H9 (cell line): ENCODE data around the gene SLC2A9. TPM values are rescaled to one million over a fixed set of nuclear protein-coding genes. Genes with fewer than 3 reads are reported as not detected.

Source experiments
- DNase-seq: peaks from one replicate; pipeline ENCODE4 v3.0.0-alpha.2; 2017
- H2AFZ ChIP-seq: one replicate; pipeline ENCODE4 v1.6.1; 2013; ENCODE audit warnings: mild to moderate bottlenecking, low read length, control low read depth, moderate library complexity
- H2AK5ac ChIP-seq: 2 replicates; pipeline ENCODE4 v1.6.1; 2013; ENCODE audit warnings: low read length, control low read depth, mixed read lengths; ENCODE audit not compliant: insufficient read length
- H2BK120ac ChIP-seq: one replicate; pipeline ENCODE4 v1.6.1; 2013; ENCODE audit warnings: low read depth, mild to moderate bottlenecking, low read length, control low read depth, inconsistent platforms; ENCODE audit not compliant: poor library complexity, severe bottlenecking
- H2BK12ac ChIP-seq: 2 replicates; pipeline ENCODE4 v1.6.1; 2013; ENCODE audit warnings: low read length, control low read depth, mixed read lengths, low read depth; ENCODE audit not compliant: insufficient read length
- H2BK15ac ChIP-seq: 2 replicates; pipeline ENCODE4 v1.6.1; 2013; ENCODE audit warnings: low read depth, low read length, control low read depth
- H2BK20ac ChIP-seq: one replicate; pipeline ENCODE4 v1.6.1; 2013; ENCODE audit warnings: low read depth, mild to moderate bottlenecking, low read length, control low read depth, inconsistent platforms; ENCODE audit not compliant: poor library complexity, severe bottlenecking
- H2BK5ac ChIP-seq: 2 replicates; pipeline ENCODE4 v1.6.1; 2013; ENCODE audit warnings: low read length, control low read depth, mixed read lengths; ENCODE audit not compliant: insufficient read length
- H3K14ac ChIP-seq: 2 replicates; pipeline ENCODE4 v1.6.1; 2013; ENCODE audit warnings: low read length, control low read depth; ENCODE audit not compliant: insufficient read depth
- H3K18ac ChIP-seq: 2 replicates; pipeline ENCODE4 v1.6.1; 2013; ENCODE audit warnings: low read depth, mild to moderate bottlenecking, mixed read lengths, low read length, control low read depth; ENCODE audit not compliant: insufficient read length
- H3K23ac ChIP-seq: 2 replicates; pipeline ENCODE4 v1.6.1; 2013; ENCODE audit warnings: low read length, control low read depth, mixed read lengths, low read depth; ENCODE audit not compliant: insufficient read length
- H3K23me2 ChIP-seq: 2 replicates; pipeline ENCODE4 v1.6.1; 2013; ENCODE audit warnings: low read depth, mild to moderate bottlenecking, mixed read lengths, low read length, control low read depth; ENCODE audit not compliant: insufficient read length, poor library complexity, severe bottlenecking
- H3K27ac ChIP-seq: 2 replicates; pipeline ENCODE4 v1.5.1; 2013; ENCODE audit warnings: low read length, control low read depth, mixed read lengths, low read depth; ENCODE audit not compliant: insufficient read length
- H3K27me3 ChIP-seq: 2 replicates; pipeline ENCODE4 v1.6.1; 2013; ENCODE audit warnings: low read length, control low read depth, inconsistent platforms; ENCODE audit not compliant: insufficient read depth
- H3K4ac ChIP-seq: 2 replicates; pipeline ENCODE4 v1.6.1; 2013; ENCODE audit warnings: low read depth, mild to moderate bottlenecking, control low read depth, inconsistent platforms, low read length, moderate library complexity
- H3K4me1 ChIP-seq: 2 replicates; pipeline ENCODE4 v1.6.1; 2013; ENCODE audit warnings: low read length, control low read depth, inconsistent platforms; ENCODE audit not compliant: insufficient read depth
- H3K4me2 ChIP-seq: 2 replicates; pipeline ENCODE4 v1.6.1; 2013; ENCODE audit warnings: low read length, control low read depth, mixed read lengths; ENCODE audit not compliant: insufficient read length, insufficient read depth
- H3K56ac ChIP-seq: 2 replicates; pipeline ENCODE4 v1.6.1; 2013; ENCODE audit warnings: low read depth, mild to moderate bottlenecking, mixed read lengths, low read length, control low read depth; ENCODE audit not compliant: insufficient read length
- H3K79me1 ChIP-seq: 2 replicates; pipeline ENCODE4 v1.6.1; 2013; ENCODE audit warnings: low read depth, mild to moderate bottlenecking, moderate library complexity, low read length, control low read depth, inconsistent platforms; ENCODE audit not compliant: insufficient read depth, poor library complexity, severe bottlenecking
- H3K79me2 ChIP-seq: 2 replicates; pipeline ENCODE4 v1.6.1; 2013; ENCODE audit warnings: low read length, control low read depth, inconsistent platforms; ENCODE audit not compliant: insufficient read depth
- H3K9ac ChIP-seq: 2 replicates; pipeline ENCODE4 v1.6.1; 2013; ENCODE audit warnings: low read length, control low read depth, mixed read lengths; ENCODE audit not compliant: insufficient read length; ENCODE audit errors: extremely low read depth
- H3K9me3 ChIP-seq: one replicate; pipeline ENCODE4 v1.6.1; 2013; ENCODE audit warnings: low read depth, low read length, inconsistent platforms; ENCODE audit not compliant: control insufficient read depth
- H3T11ph ChIP-seq: one replicate; pipeline ENCODE4 v1.6.1; 2013; ENCODE audit warnings: mild to moderate bottlenecking, low read length, control low read depth, inconsistent platforms
- H4K20me1 ChIP-seq: one replicate; pipeline ENCODE4 v1.6.1; 2013; ENCODE audit not compliant: control insufficient read depth, insufficient read length, insufficient read depth
- H4K5ac ChIP-seq: 2 replicates; pipeline ENCODE4 v1.6.1; 2013; ENCODE audit warnings: low read depth, mild to moderate bottlenecking, mixed read lengths, low read length, control low read depth; ENCODE audit not compliant: insufficient read length
- H4K8ac ChIP-seq: replicated peaks from 2 replicates; pipeline ENCODE4 v1.6.1; 2013; ENCODE audit warnings: low read length, control low read depth, mixed read lengths, low read depth; ENCODE audit not compliant: insufficient read length
- H4K91ac ChIP-seq: 2 replicates; pipeline ENCODE4 v1.6.1; 2013; ENCODE audit warnings: low read depth, mild to moderate bottlenecking, moderate library complexity, mixed read lengths, low read length, control low read depth; ENCODE audit not compliant: insufficient read length
- H3K27ac Mint-ChIP-seq, 3 experiments: 2 replicates in 2 of 3; 3 replicates in 1 of 3; pipeline ENCODE4 v1.8.0; 2020 to 2021; ENCODE audit warnings: mixed read lengths in 3 of 3, mild to moderate bottlenecking in 1 of 3, moderate library complexity in 1 of 3
- H3K27me3 Mint-ChIP-seq: 2 replicates; pipeline ENCODE4 v1.8.0; 2021; ENCODE audit warnings: low read depth, mild to moderate bottlenecking, moderate library complexity, mixed read lengths
- H3K36me3 Mint-ChIP-seq, 3 experiments: 2 replicates in 2 of 3; 3 replicates in 1 of 3; pipeline ENCODE4 v1.8.0; 2020 to 2021; ENCODE audit warnings: low read depth in 3 of 3, mixed read lengths in 3 of 3; ENCODE audit not compliant: insufficient read depth in 1 of 3
- H3K4me1 Mint-ChIP-seq, 2 experiments: 2 replicates each; pipeline ENCODE4 v1.8.0; 2020; ENCODE audit warnings: mixed read lengths in 2 of 2
- H3K4me3 Mint-ChIP-seq, 2 experiments: 2 replicates in 1 of 2; 3 replicates in 1 of 2; pipeline ENCODE4 v1.8.0; 2020 to 2021; ENCODE audit warnings: mild to moderate bottlenecking in 2 of 2, mixed read lengths in 2 of 2, moderate library complexity in 1 of 2
- H3K9me3 Mint-ChIP-seq, 2 experiments: 2 replicates in 1 of 2; 3 replicates in 1 of 2; pipeline ENCODE4 v1.8.0; 2020; ENCODE audit warnings: mild to moderate bottlenecking in 2 of 2, mixed read lengths in 2 of 2, moderate library complexity in 1 of 2
- CTCF ChIP-seq: fragments of 200-600 bp; sonication (generic); conservative IDR thresholded peaks from 3 replicates; pipeline ENCODE4 v1.8.0; 2021; ENCODE audit warnings: antibody characterized with exemption, mild to moderate bottlenecking
- WGBS: extraction: QIAGEN DNeasy Blood & Tissue Kit; methylation state at CpG from one replicate; pipeline ENCODE4 v1.1.7; 2013; ENCODE audit warnings: missing lambda C conversion rate, low lambda C conversion rate, mixed read lengths; ENCODE audit not compliant: insufficient read length; ENCODE audit errors: extremely low coverage; 5-methylcytosine and 5-hydroxymethylcytosine counted together
- total RNA-seq: library from RNA; stranded (reverse); gene quantifications from 2 replicates; pipeline ENCODE4 v1.2.1, GENCODE V29; 2021

SLC2A9 gene
- total RNA-seq, 1 experiment from 2014 or later: 0.79 TPM

GRCh38 chr4:9880406-9881197 lies 140.7 kb downstream of the SLC2A9 start:
- Histone ChIP-seq H3K14ac (no peak overlapping the region), H2BK20ac (no peak overlapping the region), H2AK5ac (no peak overlapping the region), H4K5ac (no peak overlapping the region), H3T11ph (no peak overlapping the region), H3K79me1 (no peaks in the 10 kb centered on the region), H2BK5ac (no peak overlapping the region), H3K4ac (no peak overlapping the region), H4K8ac (no peak overlapping the region), H3K27ac (no peak overlapping the region), H3K23me2 (no peaks in the 10 kb centered on the region), H3K27me3 (no peaks in the 10 kb centered on the region), H3K9me3 (no peaks in the 10 kb centered on the region), H3K18ac (no peak overlapping the region), H2BK12ac (no peak overlapping the region), H3K23ac (no peak overlapping the region), H3K4me1 (peaks cover 7% of the 10 kb centered on the region), H2BK15ac (no peak overlapping the region), H3K9ac (no peak overlapping the region), H3K4me2 (no peak overlapping the region), H4K20me1 (no peaks in the 10 kb centered on the region), H3K79me2 (no peaks in the 10 kb centered on the region), H2AFZ (no peak overlapping the region), H4K91ac (no peak overlapping the region), H3K56ac (no peak overlapping the region), H2BK120ac (no peak overlapping the region)
- peaks cover 13% of the 10 kb centered on the region for H3K27me3 Mint-ChIP-seq
- H3K36me3 Mint-ChIP-seq: no peaks in the 10 kb centered on the region
- DNase-seq: no peak
- H3K4me1 Mint-ChIP-seq: peaks cover 53 to 66% of the 10 kb centered on the region in 2 experiments
- H3K9me3 Mint-ChIP-seq: peaks cover 0 to 2% of the 10 kb centered on the region in 2 experiments; a peak in 1 of 5 replicates
- no peak for TF ChIP-seq CTCF
- H3K4me3 Mint-ChIP-seq: no peak overlapping the region
- H3K27ac Mint-ChIP-seq: peak overlapping the region; percentile 59 to 88 (median 68); a peak in 3 of 7 replicates
- WGBS: no CpG with 5 or more reads among the region's 6 CpGs
